WTC11 (cell line): ENCODE results near the gene WSB1. TPM values are rescaled to one million over a fixed set of nuclear protein-coding genes. Genes with fewer than 3 reads are reported as not detected.

Source experiments
- ATAC-seq: fragments of 200-7000 bp; cut with Tn5 transposase; 2 replicates; pipeline ENCODE4 v1.10.0; 2021; ENCODE audit warnings: mild to moderate bottlenecking, moderate library complexity
- CTCF ChIA-PET: fragments of 300-600 bp; sonication (Branson Sonifier 250); formaldehyde crosslinking; loops from one replicate; lab custom pipeline; 2021; ENCODE audit warnings: antibody characterized with exemption; lab: Charles Lee
- POLR2A ChIA-PET: fragments of 350-600 bp; sonication (Branson Sonifier 250); formaldehyde crosslinking; loops from one replicate; lab custom pipeline; 2021; ENCODE audit warnings: antibody characterized with exemption; lab: Charles Lee
- DNase-seq: peaks from one replicate; pipeline ENCODE4 v3.0.0; 2021; ENCODE audit warnings: low spot score
- H3K27ac Mint-ChIP-seq: 2 replicates; pipeline ENCODE4 v1.8.0; 2021; ENCODE audit warnings: mixed read lengths
- H3K27me3 Mint-ChIP-seq: 2 replicates; pipeline ENCODE4 v1.8.0; 2021; ENCODE audit warnings: low read depth, mild to moderate bottlenecking, moderate library complexity, mixed read lengths
- H3K36me3 Mint-ChIP-seq: 2 replicates; pipeline ENCODE4 v1.8.0; 2021; ENCODE audit warnings: mixed read lengths
- H3K4me1 Mint-ChIP-seq: 2 replicates; pipeline ENCODE4 v1.8.0; 2022; ENCODE audit warnings: mixed read lengths
- H3K4me3 Mint-ChIP-seq: 2 replicates; pipeline ENCODE4 v1.8.0; 2021; ENCODE audit warnings: mild to moderate bottlenecking, moderate library complexity, mixed read lengths
- H3K9me3 Mint-ChIP-seq: 2 replicates; pipeline ENCODE4 v1.8.0; 2021; ENCODE audit warnings: mixed read lengths
- ATF1 ChIP-seq: sonication (generic); formaldehyde crosslinking; IDR thresholded peaks from 2 replicates; pipeline ENCODE4 v1.8.1; 2023; ENCODE audit warnings: mild to moderate bottlenecking, moderate library complexity, missing genetic modification reagents
- CBFB ChIP-seq: sonication (generic); formaldehyde crosslinking; IDR thresholded peaks from 2 replicates; pipeline ENCODE4 v1.8.1; 2022; ENCODE audit warnings: mild to moderate bottlenecking, low read depth, missing genetic modification reagents
- CREB1 ChIP-seq: sonication (generic); formaldehyde crosslinking; IDR thresholded peaks from 2 replicates; pipeline ENCODE4 v1.8.0; 2023; ENCODE audit warnings: mild to moderate bottlenecking, missing genetic modification reagents
- FOXJ3 ChIP-seq: sonication (generic); formaldehyde crosslinking; IDR thresholded peaks from 2 replicates; pipeline ENCODE4 v1.9.0; 2021; ENCODE audit warnings: missing genetic modification reagents, mild to moderate bottlenecking, borderline replicate concordance
- HMGA2 ChIP-seq: fragments of 250-450 bp; sonication (Bioruptor Pico); IDR thresholded peaks from 2 replicates; pipeline ENCODE4 v1.4.0; 2021; ENCODE audit warnings: mild to moderate bottlenecking, moderate library complexity
- IRF2 ChIP-seq: sonication (generic); formaldehyde crosslinking; IDR thresholded peaks from 2 replicates; pipeline ENCODE4 v1.8.0; 2022; ENCODE audit warnings: low read depth, missing genetic modification reagents, borderline replicate concordance
- NR1H2 ChIP-seq: sonication (generic); formaldehyde crosslinking; IDR thresholded peaks from 2 replicates; pipeline ENCODE4 v1.9.0; 2021; ENCODE audit warnings: mild to moderate bottlenecking, moderate library complexity, missing genetic modification reagents
- NR3C1 ChIP-seq: sonication (generic); formaldehyde crosslinking; conservative IDR thresholded peaks from 2 replicates; pipeline ENCODE4 v1.8.1; 2023; ENCODE audit warnings: low read depth, mild to moderate bottlenecking, missing genetic modification reagents
- SP1 ChIP-seq: sonication (generic); formaldehyde crosslinking; conservative IDR thresholded peaks from 2 replicates; pipeline ENCODE4 v1.8.1; 2022; ENCODE audit warnings: missing genetic modification reagents
- ZBTB21 ChIP-seq: sonication (generic); formaldehyde crosslinking; IDR thresholded peaks from 2 replicates; pipeline ENCODE4 v1.8.1; 2023; ENCODE audit warnings: mild to moderate bottlenecking, missing genetic modification reagents, borderline replicate concordance
- ZNF219 ChIP-seq: sonication (generic); formaldehyde crosslinking; IDR thresholded peaks from 2 replicates; pipeline ENCODE4 v1.8.0; 2023; ENCODE audit warnings: missing genetic modification reagents, mild to moderate bottlenecking, borderline replicate concordance
- ZNF263 ChIP-seq: sonication (generic); formaldehyde crosslinking; IDR thresholded peaks from 2 replicates; pipeline ENCODE4 v1.8.1; 2022; ENCODE audit warnings: low read depth, mild to moderate bottlenecking, moderate library complexity, missing genetic modification reagents
- total RNA-seq: library from RNA; stranded (reverse); gene quantifications from 3 replicates; pipeline ENCODE4 v1.2.3, GENCODE V29; 2021
- TF ChIP-seq, protein P1 (sequence below): sonication (generic); formaldehyde crosslinking; IDR thresholded peaks from 2 replicates; pipeline ENCODE4 v1.8.1; 2023; ENCODE audit warnings: mild to moderate bottlenecking, missing genetic modification reagents
- TF ChIP-seq, protein P2 (sequence below): sonication (generic); formaldehyde crosslinking; IDR thresholded peaks from 2 replicates; pipeline ENCODE4 v1.8.1; 2022; ENCODE audit warnings: mild to moderate bottlenecking, missing genetic modification reagents, moderate library complexity, borderline replicate concordance
- TF ChIP-seq, protein P3 (sequence below): sonication (generic); formaldehyde crosslinking; IDR thresholded peaks from 2 replicates; pipeline ENCODE4 v1.8.1; 2022; ENCODE audit warnings: missing genetic modification reagents, borderline replicate concordance
- TF ChIP-seq, protein P4 (sequence below): sonication (generic); formaldehyde crosslinking; IDR thresholded peaks from 2 replicates; pipeline ENCODE4 v1.8.1; 2023; ENCODE audit warnings: mild to moderate bottlenecking, missing genetic modification reagents, borderline replicate concordance
- TF ChIP-seq, protein P5 (sequence below): sonication (generic); formaldehyde crosslinking; IDR thresholded peaks from 2 replicates; pipeline ENCODE4 v1.8.0; 2023; ENCODE audit warnings: missing genetic modification reagents
- TF ChIP-seq, protein P6 (sequence below): sonication (generic); formaldehyde crosslinking; IDR thresholded peaks from 2 replicates; pipeline ENCODE4 v1.8.1; 2023; ENCODE audit warnings: mild to moderate bottlenecking, missing genetic modification reagents, moderate library complexity
- TF ChIP-seq, protein P7 (sequence below): sonication (generic); formaldehyde crosslinking; IDR thresholded peaks from 2 replicates; pipeline ENCODE4 v1.8.1; 2022; ENCODE audit warnings: low read depth, missing genetic modification reagents, borderline replicate concordance
- TF ChIP-seq, protein P8 (sequence below): sonication (generic); formaldehyde crosslinking; IDR thresholded peaks from 2 replicates; pipeline ENCODE4 v1.8.0; 2022; ENCODE audit warnings: mild to moderate bottlenecking, missing genetic modification reagents

Gene WSB1
- total RNA-seq, 1 experiment from 2014 or later = 167 TPM

DNA sequence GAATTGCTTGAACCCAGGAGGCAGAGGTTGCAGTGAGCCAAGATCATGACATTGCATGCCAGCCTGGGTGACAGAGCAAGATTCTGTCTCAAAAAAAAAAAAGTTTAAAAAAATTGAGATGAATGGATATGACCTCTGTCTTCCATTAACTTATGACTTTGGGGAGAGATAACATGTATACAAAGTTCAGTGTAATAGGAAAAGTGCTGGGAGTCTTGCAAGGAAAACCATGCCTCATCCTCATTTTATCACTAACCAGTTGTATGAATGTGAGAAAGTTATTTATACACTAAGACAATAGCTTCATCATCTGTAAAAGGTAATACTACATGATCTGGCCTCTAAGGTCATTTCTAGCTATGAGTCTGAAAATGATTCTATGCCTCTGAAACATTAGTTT lies 10.2 kb upstream of the WSB1 start:
- Mint-ChIP-seq H3K27me3 (peaks cover 2% of the 10 kb centered on the region; the same call in 1 of the 2 replicates), H3K4me1 (peaks cover 7% of the 10 kb centered on the region), H3K36me3 (no peaks in the 10 kb centered on the region), H3K4me3 (no peak overlapping the region), H3K27ac (no peak overlapping the region), H3K9me3 (no peaks in the 10 kb centered on the region)
- no peak for ATAC-seq
- ChIA-PET CTCF (no interaction called here), POLR2A (no interaction called here)
- no peak for DNase-seq
- TF ChIP-seq ZNF263 (CRISPR knock-in tag) (no peak), ZNF219 (CRISPR knock-in tag) (no peak)
- TF ChIP-seq, protein P1, sequence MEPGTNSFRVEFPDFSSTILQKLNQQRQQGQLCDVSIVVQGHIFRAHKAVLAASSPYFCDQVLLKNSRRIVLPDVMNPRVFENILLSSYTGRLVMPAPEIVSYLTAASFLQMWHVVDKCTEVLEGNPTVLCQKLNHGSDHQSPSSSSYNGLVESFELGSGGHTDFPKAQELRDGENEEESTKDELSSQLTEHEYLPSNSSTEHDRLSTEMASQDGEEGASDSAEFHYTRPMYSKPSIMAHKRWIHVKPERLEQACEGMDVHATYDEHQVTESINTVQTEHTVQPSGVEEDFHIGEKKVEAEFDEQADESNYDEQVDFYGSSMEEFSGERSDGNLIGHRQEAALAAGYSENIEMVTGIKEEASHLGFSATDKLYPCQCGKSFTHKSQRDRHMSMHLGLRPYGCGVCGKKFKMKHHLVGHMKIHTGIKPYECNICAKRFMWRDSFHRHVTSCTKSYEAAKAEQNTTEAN = no peak
- TF ChIP-seq, protein P2, sequence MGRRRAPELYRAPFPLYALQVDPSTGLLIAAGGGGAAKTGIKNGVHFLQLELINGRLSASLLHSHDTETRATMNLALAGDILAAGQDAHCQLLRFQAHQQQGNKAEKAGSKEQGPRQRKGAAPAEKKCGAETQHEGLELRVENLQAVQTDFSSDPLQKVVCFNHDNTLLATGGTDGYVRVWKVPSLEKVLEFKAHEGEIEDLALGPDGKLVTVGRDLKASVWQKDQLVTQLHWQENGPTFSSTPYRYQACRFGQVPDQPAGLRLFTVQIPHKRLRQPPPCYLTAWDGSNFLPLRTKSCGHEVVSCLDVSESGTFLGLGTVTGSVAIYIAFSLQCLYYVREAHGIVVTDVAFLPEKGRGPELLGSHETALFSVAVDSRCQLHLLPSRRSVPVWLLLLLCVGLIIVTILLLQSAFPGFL (CRISPR knock-in tag) = no peak
- TF ChIP-seq, protein P3, sequence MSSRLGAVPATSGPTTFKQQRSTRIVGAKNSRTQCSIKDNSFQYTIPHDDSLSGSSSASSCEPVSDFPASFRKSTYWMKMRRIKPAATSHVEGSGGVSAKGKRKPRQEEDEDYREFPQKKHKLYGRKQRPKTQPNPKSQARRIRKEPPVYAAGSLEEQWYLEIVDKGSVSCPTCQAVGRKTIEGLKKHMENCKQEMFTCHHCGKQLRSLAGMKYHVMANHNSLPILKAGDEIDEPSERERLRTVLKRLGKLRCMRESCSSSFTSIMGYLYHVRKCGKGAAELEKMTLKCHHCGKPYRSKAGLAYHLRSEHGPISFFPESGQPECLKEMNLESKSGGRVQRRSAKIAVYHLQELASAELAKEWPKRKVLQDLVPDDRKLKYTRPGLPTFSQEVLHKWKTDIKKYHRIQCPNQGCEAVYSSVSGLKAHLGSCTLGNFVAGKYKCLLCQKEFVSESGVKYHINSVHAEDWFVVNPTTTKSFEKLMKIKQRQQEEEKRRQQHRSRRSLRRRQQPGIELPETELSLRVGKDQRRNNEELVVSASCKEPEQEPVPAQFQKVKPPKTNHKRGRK (CRISPR knock-in tag) = no peak

DNA sequence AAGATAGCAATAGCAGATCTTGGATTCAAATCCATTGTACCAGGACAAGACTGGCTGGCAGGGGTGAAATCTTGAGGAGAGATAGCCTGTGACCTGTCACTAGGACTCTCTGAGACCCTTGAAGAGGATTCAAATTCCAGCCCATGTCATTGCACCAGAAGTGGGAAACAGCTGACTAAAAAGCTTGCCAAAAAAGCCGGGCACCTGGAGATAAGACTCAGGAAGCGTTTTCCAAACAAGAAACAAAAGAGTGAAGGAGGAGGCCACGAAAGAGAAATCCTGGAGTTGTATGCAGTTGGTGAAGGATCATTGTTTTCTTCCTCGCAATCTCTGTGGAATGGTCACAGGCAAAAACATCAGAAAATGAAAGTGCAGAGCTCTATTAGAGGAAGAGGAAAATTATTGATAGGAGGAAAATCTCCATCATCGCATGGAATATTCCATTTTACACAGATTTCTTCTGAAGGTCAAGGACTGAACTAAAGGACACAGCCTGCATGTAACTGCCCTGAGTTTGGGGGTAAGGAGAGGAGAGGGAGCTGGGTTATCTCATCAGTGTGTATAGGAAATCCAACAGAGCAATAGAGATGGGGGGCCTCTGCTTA lies 9.0 kb upstream of the WSB1 start:
- H3K27me3 Mint-ChIP-seq = peaks cover 2% of the 10 kb centered on the region; the same call in 1 of the 2 replicates
- no peak for ATAC-seq
- DNase-seq = no peak
- no peak overlapping the region for H3K4me3 Mint-ChIP-seq
- H3K36me3 Mint-ChIP-seq = no peaks in the 10 kb centered on the region
- no peaks in the 10 kb centered on the region for H3K9me3 Mint-ChIP-seq
- peaks cover 7% of the 10 kb centered on the region for H3K4me1 Mint-ChIP-seq
- POLR2A ChIA-PET = no interaction called here
- CTCF ChIA-PET = interaction anchor here (0.7 kb wide), 1 partner anchor 69 kb away, joined by 11 read pairs; no protein-coding TSS in a partner anchor
- H3K27ac Mint-ChIP-seq = peak overlapping the region; percentile 25
- TF ChIP-seq, protein P4, sequence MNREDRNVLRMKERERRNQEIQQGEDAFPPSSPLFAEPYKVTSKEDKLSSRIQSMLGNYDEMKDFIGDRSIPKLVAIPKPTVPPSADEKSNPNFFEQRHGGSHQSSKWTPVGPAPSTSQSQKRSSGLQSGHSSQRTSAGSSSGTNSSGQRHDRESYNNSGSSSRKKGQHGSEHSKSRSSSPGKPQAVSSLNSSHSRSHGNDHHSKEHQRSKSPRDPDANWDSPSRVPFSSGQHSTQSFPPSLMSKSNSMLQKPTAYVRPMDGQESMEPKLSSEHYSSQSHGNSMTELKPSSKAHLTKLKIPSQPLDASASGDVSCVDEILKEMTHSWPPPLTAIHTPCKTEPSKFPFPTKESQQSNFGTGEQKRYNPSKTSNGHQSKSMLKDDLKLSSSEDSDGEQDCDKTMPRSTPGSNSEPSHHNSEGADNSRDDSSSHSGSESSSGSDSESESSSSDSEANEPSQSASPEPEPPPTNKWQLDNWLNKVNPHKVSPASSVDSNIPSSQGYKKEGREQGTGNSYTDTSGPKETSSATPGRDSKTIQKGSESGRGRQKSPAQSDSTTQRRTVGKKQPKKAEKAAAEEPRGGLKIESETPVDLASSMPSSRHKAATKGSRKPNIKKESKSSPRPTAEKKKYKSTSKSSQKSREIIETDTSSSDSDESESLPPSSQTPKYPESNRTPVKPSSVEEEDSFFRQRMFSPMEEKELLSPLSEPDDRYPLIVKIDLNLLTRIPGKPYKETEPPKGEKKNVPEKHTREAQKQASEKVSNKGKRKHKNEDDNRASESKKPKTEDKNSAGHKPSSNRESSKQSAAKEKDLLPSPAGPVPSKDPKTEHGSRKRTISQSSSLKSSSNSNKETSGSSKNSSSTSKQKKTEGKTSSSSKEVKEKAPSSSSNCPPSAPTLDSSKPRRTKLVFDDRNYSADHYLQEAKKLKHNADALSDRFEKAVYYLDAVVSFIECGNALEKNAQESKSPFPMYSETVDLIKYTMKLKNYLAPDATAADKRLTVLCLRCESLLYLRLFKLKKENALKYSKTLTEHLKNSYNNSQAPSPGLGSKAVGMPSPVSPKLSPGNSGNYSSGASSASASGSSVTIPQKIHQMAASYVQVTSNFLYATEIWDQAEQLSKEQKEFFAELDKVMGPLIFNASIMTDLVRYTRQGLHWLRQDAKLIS (CRISPR knock-in tag) = no peak
- TF ChIP-seq ZNF263 (CRISPR knock-in tag) (no peak), IRF2 (CRISPR knock-in tag) (no peak), CBFB (CRISPR knock-in tag) (no peak), NR1H2 (CRISPR knock-in tag) (no peak), ATF1 (no peak), NR3C1 (CRISPR knock-in tag) (no peak), HMGA2 (CRISPR knock-in tag) (no peak), CREB1 (CRISPR knock-in tag) (no peak), FOXJ3 (CRISPR knock-in tag) (no peak), SP1 (CRISPR knock-in tag) (no peak), ZBTB21 (no peak)
- TF ChIP-seq, protein P5, sequence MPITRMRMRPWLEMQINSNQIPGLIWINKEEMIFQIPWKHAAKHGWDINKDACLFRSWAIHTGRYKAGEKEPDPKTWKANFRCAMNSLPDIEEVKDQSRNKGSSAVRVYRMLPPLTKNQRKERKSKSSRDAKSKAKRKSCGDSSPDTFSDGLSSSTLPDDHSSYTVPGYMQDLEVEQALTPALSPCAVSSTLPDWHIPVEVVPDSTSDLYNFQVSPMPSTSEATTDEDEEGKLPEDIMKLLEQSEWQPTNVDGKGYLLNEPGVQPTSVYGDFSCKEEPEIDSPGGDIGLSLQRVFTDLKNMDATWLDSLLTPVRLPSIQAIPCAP (CRISPR knock-in tag) = no peak
- TF ChIP-seq, protein P6, sequence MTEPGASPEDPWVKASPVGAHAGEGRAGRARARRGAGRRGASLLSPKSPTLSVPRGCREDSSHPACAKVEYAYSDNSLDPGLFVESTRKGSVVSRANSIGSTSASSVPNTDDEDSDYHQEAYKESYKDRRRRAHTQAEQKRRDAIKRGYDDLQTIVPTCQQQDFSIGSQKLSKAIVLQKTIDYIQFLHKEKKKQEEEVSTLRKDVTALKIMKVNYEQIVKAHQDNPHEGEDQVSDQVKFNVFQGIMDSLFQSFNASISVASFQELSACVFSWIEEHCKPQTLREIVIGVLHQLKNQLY (CRISPR knock-in tag) = no peak
- TF ChIP-seq, protein P7, sequence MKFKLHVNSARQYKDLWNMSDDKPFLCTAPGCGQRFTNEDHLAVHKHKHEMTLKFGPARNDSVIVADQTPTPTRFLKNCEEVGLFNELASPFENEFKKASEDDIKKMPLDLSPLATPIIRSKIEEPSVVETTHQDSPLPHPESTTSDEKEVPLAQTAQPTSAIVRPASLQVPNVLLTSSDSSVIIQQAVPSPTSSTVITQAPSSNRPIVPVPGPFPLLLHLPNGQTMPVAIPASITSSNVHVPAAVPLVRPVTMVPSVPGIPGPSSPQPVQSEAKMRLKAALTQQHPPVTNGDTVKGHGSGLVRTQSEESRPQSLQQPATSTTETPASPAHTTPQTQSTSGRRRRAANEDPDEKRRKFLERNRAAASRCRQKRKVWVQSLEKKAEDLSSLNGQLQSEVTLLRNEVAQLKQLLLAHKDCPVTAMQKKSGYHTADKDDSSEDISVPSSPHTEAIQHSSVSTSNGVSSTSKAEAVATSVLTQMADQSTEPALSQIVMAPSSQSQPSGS (CRISPR knock-in tag) = no peak
- TF ChIP-seq, protein P8, sequence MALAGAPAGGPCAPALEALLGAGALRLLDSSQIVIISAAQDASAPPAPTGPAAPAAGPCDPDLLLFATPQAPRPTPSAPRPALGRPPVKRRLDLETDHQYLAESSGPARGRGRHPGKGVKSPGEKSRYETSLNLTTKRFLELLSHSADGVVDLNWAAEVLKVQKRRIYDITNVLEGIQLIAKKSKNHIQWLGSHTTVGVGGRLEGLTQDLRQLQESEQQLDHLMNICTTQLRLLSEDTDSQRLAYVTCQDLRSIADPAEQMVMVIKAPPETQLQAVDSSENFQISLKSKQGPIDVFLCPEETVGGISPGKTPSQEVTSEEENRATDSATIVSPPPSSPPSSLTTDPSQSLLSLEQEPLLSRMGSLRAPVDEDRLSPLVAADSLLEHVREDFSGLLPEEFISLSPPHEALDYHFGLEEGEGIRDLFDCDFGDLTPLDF (CRISPR knock-in tag) = no peak
